AG04450 (cell line): ENCODE measurements around the gene IQCH. TPM values are rescaled to one million over a fixed set of nuclear protein-coding genes. Genes with fewer than 3 reads are reported as not detected.

Experiments
- CTCF ChIA-PET: fragments of 300-600, 350-600 bp; formaldehyde crosslinking; extraction: SDS; loops from one replicate; lab custom pipeline; 2022; ENCODE audit warnings: antibody characterized with exemption, inconsistent platforms; lab: Charles Lee
- POLR2A ChIA-PET: fragments of 350-600 bp; formaldehyde crosslinking; extraction: SDS; loops from one replicate; lab custom pipeline; 2021; ENCODE audit warnings: antibody characterized with exemption, inconsistent platforms; lab: Yijun Ruan, JAX
- DNase-seq: peaks from one replicate; pipeline ENCODE4 v3.0.0-alpha.2; 2011; ENCODE audit warnings: low read depth, low spot score
- H3K27ac ChIP-seq: one replicate; pipeline ENCODE4 v1.5.1; 2012; ENCODE audit warnings: low read depth, low read length, control low read depth
- H3K27me3 ChIP-seq: one replicate; pipeline ENCODE4 v1.6.0; 2012; ENCODE audit warnings: low read length; ENCODE audit not compliant: control insufficient read depth, insufficient read depth
- H3K4me3 ChIP-seq: 2 replicates; pipeline ENCODE4 v1.5.1; 2011; ENCODE audit warnings: mild to moderate bottlenecking, low read depth, low read length, control low read depth
- H3K9me3 ChIP-seq: 2 replicates; pipeline ENCODE4 v1.5.1; 2012; ENCODE audit warnings: low read length; ENCODE audit not compliant: control insufficient read depth, insufficient read depth
- polyA plus RNA-seq: library from polyadenylated mRNA; depleted of rRNA; stranded (reverse); fragments of >200 nt; gene quantifications from 2 replicates; pipeline ENCODE4 v1.2.3, GENCODE V29; 2011
- TF ChIP-seq, protein P1 (sequence below): IDR thresholded peaks from 2 replicates; pipeline ENCODE4 v1.5.1; 2011; ENCODE audit warnings: low read depth, low read length, control low read depth, inconsistent platforms

Gene IQCH
- polyA plus RNA-seq, 1 experiment, result 0.95 TPM

DNA sequence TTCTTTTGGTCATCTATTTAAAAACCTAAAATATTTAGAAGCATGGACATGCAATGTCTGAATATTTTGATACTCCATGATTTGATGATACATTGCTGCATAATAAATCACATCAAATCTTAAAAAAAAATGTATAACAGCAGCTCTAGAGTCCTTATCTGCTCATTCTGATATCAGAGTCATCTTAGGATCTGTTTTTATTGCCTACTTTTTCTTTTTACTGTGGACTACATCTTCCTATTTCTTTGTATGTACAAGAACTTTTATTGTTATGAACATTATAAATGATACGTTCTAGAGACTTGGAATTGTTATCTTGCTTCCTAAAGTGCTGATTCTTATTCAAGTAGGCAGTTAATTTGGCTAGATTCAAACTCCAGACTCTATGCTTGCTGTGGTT lies 72.7 kb downstream of the IQCH start:
- Histone ChIP-seq H3K27me3 (no peaks in the 10 kb centered on the region), H3K27ac (no peak overlapping the region), H3K4me3 (no peak overlapping the region), H3K9me3 (peaks cover 3% of the 10 kb centered on the region; the same call in 1 of the 2 replicates)
- ChIA-PET CTCF (no interaction called here), POLR2A (no interaction called here)
- no peak for DNase-seq
- TF ChIP-seq, protein P1, sequence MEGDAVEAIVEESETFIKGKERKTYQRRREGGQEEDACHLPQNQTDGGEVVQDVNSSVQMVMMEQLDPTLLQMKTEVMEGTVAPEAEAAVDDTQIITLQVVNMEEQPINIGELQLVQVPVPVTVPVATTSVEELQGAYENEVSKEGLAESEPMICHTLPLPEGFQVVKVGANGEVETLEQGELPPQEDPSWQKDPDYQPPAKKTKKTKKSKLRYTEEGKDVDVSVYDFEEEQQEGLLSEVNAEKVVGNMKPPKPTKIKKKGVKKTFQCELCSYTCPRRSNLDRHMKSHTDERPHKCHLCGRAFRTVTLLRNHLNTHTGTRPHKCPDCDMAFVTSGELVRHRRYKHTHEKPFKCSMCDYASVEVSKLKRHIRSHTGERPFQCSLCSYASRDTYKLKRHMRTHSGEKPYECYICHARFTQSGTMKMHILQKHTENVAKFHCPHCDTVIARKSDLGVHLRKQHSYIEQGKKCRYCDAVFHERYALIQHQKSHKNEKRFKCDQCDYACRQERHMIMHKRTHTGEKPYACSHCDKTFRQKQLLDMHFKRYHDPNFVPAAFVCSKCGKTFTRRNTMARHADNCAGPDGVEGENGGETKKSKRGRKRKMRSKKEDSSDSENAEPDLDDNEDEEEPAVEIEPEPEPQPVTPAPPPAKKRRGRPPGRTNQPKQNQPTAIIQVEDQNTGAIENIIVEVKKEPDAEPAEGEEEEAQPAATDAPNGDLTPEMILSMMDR, result no peak

DNA sequence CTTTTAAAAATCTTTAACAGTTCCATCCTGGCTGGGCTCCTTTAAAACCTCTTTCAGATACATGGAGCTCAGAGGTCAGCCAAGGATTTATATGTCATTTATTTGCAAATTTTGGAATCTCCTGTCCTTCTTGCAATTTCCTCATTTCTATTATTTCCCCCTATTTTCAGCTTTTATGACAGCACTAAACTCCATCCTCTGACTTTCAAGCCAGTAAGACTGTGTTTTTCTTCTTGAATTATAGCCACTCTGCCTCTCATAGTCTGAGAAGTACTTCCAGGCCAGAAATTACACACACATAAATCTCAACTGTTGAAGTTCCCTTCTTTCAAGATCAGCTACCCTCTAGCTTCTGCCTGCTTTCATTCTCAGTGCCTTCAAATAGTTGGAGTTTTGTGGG lies 73.2 kb downstream of the IQCH start:
- DNase-seq, result no peak
- POLR2A ChIA-PET, result no interaction called here
- CTCF ChIA-PET, result no interaction called here
- H3K27me3 ChIP-seq, result no peaks in the 10 kb centered on the region
- TF ChIP-seq, protein P1, result no peak
- H3K27ac ChIP-seq, result no peak overlapping the region
- H3K4me3 ChIP-seq, result no peak overlapping the region
- H3K9me3 ChIP-seq, result no peaks in the 10 kb centered on the region

GRCh38 chr15:67329984-67330733 lies 75.6 kb downstream of the IQCH start:
- POLR2A ChIA-PET, result no interaction called here
- Histone ChIP-seq H3K27me3 (no peaks in the 10 kb centered on the region), H3K9me3 (no peaks in the 10 kb centered on the region), H3K27ac (no peak overlapping the region), H3K4me3 (no peak overlapping the region)
- TF ChIP-seq, protein P1, result no peak
- CTCF ChIA-PET, result no interaction called here
- no peak for DNase-seq

GRCh38 chr15:67331676-67332075 lies 77.1 kb downstream of the IQCH start:
- Histone ChIP-seq H3K27ac (no peak overlapping the region), H3K4me3 (no peak overlapping the region), H3K9me3 (no peaks in the 10 kb centered on the region), H3K27me3 (no peaks in the 10 kb centered on the region)
- CTCF ChIA-PET, result interaction anchor here (0.8 kb wide), 1 partner anchor 102 kb away, joined by 3 read pairs; no protein-coding TSS in a partner anchor
- TF ChIP-seq, protein P1, result no peak
- POLR2A ChIA-PET, result no interaction called here
- DNase-seq, result no peak

DNA sequence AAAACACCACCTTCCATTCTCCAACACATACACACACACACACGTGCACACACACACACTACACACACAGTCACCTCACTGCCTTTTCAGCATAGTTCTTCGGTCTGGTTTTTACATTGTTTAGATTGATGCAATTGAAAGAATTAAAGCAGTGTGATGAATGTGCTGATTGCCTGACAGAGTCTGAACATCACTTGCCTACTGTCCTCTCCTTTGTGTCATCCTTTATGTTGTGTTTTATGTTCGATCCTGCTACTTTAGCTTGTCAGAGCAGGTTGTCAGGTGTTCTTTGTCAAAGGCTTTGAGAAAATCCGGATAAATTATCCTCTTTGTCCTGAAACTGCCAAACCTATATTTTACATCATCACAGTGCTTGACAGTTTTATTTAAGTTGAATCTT lies 80.4 kb downstream of the IQCH start:
- H3K4me3 ChIP-seq, result no peak overlapping the region
- H3K9me3 ChIP-seq, result no peaks in the 10 kb centered on the region
- H3K27ac ChIP-seq, result no peak overlapping the region
- DNase-seq, result no peak
- ChIA-PET POLR2A (no interaction called here), CTCF (no interaction called here)
- no peaks in the 10 kb centered on the region for H3K27me3 ChIP-seq
- TF ChIP-seq, protein P1, result no peak
